ENCODE measurements around the gene RNF130. TPM values are rescaled to one million over a fixed set of nuclear protein-coding genes. Genes with fewer than 3 reads are reported as not detected.

RNF130 gene
- total RNA-seq, 1 donor from 2014 or later, result 5.5 TPM

DNA sequence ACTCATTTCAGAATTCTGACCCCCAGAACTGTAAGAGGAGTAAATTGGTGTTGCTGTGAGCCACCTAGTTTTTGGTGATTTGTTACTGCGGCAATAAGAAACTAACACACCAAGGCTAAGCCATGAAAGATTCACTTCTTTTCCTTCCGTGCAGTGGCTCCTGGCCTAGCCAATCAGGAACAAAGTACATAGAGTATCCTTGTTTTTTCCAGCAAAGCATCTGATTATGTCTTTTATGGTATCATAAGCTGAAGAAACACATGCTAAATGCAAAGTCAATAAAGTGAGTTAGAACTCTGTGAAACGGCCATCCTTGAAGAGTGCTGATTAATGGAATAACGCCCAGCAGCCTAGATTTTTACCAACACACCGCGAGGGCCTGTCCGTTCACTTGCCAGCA is 11.4 kb downstream of the RNF130 start:
- intact Hi-C loops (cut with micrococcal nuclease), result no loop called here

DNA sequence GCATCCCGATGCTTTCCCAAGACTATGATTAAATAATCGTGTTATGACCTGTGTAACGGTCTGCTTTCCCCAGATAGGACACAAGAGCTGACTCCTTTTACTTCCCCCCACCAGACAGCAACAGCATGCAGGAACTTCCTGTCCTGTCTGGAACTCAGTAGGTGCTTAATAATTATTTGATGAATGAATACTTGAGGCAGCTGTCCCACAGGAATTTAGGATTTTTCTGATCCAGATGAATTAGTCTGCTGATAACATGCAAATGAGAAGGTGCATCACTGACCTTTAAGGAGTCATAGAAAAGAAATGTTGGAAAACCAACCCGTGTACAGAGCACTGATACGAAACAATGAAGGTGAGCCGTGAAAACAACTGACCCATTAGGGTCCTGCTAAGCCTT is 12.2 kb downstream of the RNF130 start:
- intact Hi-C loops (cut with micrococcal nuclease), result no loop called here

DNA sequence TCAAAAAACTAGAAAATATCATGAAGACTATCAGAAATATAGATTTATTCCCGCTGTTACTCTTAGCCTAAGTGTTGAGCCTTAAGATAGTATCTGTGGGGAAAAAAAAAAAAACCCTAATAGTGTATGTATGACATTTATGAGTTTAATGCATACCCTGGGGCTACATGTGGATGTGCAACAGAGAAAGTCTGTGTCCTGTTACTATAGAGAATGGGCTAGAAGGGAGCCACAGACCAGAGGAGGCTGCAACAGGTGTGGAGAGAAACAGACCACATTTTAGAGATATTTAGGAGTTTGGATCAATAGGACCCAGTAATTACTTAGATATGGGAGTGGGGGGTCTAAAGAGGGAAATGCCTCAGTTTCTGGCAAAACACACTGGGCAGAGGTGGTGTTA is 15.4 kb downstream of the RNF130 start:
- intact Hi-C loops (cut with micrococcal nuclease), result no loop called here

DNA sequence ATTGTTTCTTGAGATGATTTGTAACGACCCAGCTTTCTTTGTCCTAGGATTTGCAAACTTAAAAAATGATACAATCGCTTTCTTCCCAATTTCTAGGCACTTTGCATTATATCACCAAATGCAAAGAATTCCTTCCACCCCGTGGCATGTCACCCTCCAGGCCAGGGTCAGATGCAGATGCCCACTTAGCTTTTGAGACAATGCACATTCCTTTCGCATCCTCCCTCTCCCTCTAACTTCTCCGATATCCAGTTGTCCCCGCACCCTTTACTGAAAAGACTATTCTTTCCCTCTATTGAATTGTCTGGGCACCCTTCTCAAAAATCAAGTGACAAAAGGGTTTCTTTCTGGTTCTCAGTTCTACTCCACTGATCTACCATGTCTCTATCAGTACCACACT is 17.3 kb downstream of the RNF130 start:
- intact Hi-C loops (cut with micrococcal nuclease), result no loop called here

DNA sequence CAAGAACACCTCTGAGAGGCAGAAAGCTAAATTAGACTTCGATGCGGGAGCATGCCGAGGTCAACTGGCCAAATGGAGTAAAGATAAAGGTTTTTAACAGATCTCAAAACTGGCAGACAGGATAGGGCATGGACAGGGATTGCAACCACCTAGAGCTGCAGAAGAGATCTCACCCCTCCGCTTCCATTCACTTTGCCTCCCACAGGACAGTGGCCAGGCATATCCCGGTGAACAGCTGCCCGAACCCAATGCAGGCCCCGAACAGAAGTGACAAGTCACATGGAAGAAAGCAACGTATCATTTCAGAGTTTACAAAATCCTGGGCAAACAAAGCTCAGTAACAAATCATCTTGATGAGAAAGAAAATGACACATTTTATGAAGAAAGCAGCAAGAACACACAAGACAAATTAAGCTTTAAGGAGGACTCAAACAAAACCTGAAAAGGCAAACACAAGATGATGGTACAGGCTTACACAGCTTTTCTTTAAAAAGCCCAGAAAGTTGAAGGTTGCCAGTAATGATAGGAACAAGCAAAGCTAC is 18.4 kb downstream of the RNF130 start:
- intact Hi-C loops (cut with micrococcal nuclease), result no loop called here

DNA sequence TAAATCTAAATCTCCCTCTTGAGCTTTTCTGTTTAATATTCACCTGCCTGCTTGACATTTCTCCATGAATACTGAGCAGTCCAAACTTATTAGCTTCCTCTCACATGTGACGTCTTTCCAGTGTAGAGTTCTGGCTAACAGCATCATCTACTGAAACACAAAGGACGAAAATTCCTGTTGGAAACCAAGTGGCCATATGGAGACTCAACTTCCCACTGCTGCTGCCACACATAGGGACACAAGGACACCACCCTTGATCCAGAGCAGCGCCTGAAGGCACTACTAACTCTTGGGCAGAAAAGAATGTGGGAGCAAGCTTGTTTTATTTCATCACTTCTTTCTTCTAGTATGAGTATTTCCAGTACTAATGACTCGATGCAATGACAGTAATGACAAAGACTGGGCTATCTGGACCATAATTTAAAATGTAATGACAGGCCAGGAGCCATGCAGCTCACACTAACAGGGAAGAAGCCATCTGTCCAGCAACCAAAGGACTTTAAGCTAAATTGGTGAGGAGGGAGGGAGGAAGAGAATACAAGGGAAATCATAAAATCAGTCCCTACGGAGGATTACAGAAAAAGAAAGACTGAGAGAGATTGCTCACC is 19.2 kb downstream of the RNF130 start:
- intact Hi-C loops (cut with micrococcal nuclease), result no loop called here

DNA sequence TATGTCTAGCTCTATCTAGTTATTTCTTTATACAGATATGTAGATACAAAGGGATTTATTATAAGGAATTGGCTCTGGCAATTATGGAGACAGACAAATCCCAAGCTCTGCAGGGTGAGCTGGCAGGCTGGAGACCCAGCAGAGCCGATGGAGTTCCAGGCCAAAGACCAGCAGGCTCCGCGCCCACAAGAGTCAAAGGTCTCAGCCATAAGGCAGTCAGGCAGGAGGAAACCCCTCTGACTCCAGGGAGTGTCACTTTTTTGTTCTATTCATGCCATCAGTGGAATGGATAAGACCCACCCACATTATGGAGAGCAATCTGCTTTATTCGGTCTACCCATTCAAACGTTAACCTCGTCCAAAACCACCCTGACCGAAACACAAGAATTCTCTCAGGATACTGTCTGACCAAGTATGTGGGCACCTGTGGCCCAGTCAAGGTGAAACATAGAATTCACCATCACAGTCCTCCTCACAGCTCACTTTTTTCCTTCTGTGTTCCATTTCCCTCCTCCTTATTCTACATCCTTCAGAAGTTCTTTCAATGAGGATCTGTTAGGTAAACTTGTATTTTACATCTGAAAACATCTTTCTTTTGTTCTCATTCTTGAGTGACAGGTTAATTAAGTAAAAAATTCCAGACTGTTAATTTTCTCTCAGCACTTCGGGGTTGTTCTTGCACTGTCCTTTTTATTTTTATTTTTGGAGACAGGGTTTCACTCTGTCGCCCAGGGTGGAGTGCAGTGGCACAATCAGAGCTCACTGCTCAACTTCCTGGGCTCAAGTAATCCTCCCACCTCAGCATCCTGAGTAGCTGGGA is 21.2 kb downstream of the RNF130 start:
- intact Hi-C loops (cut with micrococcal nuclease), result no loop called here

DNA sequence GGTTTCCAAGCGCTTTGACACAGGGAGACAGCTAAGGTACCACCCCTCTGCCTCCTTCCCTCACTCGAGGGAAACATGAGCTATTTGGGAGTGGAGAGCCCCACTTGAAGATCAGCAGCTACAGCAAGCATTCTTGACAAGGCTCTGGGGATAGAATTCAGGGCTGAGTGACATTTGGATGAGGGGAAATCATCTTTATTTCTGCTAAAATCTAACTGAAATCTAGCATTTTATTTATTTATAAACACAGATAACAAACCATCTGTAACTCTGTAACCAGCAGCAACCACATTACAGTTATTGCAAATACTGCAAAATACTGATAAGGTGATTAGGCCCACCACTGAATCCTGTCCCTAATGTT is 22.4 kb downstream of the RNF130 start:
- intact Hi-C loops (cut with micrococcal nuclease), result no loop called here

DNA sequence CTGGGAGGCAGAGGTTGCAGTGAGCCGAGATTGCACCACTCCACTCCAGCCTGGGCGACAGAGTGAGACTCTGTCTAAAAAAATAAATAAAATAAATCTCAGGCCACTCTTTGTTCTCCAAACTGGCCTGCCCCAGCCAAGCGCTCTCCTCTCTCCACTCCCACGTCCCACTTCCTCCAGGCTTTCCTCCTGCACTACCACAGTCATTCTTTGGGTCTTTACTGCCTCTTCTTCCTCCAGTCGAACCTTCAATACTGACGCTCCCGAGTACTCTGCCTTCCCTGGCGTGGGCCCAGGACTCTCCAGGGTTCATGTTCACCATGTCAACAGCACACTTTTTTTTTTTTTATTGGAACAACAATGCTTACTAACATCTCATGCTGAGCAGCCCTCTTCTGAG is 23.9 kb downstream of the RNF130 start:
- intact Hi-C loops (cut with micrococcal nuclease), result no loop called here

DNA sequence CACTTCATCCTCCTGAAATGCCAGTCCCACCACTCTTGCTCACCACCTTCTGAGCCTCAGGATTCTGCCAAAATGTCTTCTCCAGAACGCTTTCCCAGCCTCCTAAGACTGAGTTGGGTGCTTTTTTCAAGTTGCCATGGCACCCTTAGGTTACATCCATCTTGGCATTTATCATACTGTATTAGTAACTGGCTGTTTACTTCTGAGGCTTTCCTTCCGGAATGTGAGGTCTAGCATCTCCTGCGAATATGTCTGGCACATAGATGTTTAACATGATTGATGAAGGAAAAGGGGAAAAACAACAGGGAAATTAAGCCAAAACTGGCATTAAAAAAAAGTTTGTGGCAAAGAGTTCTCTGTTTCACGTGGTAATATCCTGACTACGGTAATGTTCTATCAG is 24.9 kb downstream of the RNF130 start:
- intact Hi-C loops (cut with micrococcal nuclease), result no loop called here

DNA sequence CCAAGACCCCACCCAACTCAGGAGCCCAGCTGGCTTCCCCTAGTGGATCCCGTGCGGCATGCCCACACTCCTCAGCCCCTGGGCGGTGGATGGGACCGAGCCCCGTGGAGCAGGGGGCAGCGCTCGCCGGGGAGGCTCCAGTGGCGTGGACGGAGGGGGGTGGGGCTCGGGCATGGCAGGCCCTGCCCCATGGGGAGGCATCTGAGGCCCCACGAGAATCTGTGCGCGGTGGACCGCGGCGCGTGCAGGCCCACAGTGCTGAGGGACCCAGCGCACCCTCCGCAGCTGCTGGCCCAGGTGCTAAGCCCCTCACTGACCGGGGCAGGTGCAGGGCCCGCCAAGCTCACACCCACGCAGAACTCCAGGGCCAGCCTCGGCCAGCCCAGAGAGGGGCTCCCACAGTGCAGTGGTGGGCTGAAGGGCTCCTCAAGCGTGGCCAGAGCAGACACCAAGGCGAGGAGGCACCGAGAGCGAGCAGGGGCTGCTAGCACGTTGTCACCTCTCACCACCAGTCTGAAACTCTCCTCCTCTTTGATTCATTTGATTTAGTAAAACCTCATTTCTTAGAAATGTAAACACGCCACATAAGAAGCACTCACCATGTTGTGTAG is 25.6 kb downstream of the RNF130 start:
- intact Hi-C loops (cut with micrococcal nuclease), result no loop called here

DNA sequence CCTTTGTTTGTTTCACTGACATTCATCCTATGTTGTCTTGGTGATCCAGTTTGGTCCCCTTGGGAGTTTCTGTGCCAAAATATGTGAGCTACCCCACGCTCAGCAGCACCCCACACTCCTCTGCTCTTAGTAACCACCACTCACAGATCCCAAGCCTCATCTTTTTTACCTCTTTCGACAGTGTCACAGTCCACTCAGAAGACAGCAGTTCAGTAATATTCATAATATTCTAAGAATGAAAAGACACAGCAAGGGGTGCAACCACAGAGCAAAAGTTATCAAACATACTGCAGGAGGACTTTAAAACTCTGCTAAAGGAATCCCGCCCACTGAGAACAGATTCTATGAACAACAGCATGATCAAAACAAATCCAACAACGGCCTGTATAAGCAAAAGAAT is 28.2 kb downstream of the RNF130 start:
- intact Hi-C loops (cut with micrococcal nuclease), result no loop called here

DNA sequence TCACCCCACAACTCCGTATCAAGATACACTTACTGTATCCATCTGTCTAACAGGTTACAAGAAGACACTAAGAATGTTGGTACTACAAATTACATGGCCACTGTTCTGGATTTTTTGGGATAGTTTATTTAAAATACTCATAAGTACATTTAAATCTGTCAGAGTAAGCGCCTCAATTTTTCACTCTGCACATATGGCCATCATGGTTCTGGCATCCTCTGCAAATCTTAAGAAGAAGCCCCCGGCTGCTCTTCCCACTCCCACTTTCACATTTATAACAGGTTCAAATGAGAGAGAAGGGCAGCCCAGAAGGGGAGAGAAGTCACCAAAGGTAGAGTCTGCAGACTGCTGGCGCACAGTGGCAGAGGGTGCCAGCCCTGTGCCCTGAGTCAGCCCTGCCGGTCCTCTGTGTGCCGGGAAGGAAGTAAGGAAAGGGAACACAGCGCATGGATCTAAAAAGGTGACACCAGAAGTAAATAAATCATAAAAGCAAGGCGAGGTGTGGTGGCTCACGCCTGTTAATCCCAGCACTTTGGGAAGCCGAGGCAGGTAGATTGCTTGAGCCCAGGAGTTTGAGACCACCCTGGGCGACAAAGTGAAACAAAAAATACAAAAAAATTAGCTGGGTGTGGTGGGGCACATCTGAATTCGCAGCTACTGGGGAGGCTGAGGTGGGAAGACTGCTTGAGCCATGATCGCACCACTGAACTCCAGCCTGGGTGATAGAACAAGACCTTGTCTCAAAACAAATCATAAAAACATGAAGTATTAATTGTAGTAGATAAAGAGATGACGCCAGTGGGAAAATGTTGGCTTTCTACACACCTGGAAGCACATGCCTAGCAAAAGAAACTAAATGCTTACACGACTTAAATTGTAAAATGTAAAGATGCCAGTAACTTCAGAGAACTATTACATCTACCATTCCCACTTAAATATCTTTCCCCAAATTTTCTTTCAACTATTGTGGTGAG is 30.0 kb downstream of the RNF130 start:
- intact Hi-C loops (cut with micrococcal nuclease), result no loop called here

DNA sequence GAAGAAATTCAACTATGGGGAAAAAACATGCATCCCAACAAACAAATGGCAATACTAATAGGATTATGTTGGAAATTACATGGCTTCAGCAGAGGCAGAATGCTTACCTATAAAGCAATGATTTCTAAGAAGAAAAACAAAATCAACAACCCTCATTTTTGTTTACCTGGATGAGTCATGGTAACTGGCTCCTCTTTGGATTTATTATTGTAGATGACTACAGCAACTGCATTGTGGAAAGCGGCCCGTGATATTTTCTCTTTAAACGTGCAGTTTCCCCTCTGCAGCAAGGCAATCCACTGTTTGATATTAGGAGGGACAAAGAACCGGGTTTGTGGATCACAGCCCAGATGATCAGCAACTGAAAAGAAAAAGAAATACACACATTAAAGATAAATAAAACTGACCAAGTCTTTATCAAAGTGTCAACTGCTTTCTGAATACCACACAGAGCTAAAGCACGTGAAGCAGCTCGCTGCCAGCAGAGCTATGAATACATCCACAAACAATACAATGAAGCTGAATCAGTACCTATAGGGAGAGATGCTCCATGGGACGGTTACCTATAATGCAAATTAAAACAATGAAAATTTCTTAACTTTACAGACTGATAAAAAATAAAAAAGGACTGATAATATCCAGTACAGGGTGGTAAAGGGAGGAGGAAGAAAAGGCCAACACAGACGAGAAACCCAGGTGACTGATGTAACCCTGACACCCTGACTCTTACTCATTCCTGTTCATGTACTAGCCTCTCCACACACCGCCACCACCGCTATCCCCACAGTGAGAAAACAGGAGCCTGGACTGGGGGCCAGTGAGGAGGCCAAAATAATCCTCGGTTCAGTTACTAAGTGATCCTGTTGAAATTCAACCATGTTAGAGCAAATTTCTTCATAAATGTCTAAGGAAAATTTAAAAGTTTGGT is 31.0 kb downstream of the RNF130 start:
- intact Hi-C loops (cut with micrococcal nuclease), result no loop called here

DNA sequence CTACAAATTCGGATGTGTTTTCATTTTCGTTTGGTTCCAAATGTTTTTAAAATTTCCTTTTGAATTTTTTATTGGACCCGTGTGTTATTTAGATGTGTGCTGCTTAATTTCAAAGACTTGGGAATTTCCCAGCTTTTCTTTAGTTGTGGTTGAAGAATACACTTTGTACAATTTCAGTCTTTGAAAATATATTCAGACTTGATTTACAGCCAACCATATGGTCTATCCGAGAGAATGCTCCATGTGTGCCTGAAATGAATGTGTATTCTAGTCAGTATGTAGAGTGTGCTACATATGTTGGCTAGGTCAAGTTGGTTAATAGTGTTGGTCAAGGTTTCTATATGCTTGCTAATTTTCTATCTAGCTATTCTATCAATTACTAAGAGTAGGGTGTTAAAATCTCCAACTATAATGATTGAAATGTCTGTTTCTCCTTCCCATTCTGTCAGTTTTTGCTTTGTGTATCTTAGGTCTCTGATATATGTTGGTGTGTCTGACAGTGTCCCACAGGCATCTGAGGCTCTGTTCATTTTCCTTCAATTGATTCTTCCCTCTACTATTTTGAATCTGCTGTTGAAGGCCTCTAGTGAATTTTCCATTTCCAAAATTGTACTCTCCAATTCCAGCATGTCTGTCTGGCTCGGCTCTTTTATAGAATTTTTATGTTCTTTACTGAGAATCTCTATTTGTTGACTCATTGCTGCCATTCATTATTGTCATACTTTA is 36.2 kb downstream of the RNF130 start:
- intact Hi-C loops (cut with micrococcal nuclease), result no loop called here

DNA sequence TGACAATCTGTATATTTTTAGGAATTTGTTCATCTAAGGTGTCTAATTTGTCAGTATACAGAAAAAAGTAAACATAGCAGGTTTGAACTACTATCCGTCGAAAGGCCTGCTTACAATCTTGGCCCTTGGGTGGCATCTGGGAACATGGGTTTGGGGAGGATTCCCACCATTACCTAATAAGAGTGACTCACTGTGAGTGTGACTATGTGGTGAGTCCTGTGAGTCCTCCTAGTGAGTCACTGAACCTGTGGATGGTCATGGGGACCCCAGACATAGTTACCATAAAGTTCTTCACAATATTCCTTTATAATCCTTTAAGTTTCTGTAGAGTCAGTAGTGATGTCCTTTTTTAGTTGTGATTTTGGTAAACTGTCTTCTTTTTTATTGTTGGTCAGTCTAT is 37.0 kb downstream of the RNF130 start:
- intact Hi-C loops (cut with micrococcal nuclease), result no loop called here

DNA sequence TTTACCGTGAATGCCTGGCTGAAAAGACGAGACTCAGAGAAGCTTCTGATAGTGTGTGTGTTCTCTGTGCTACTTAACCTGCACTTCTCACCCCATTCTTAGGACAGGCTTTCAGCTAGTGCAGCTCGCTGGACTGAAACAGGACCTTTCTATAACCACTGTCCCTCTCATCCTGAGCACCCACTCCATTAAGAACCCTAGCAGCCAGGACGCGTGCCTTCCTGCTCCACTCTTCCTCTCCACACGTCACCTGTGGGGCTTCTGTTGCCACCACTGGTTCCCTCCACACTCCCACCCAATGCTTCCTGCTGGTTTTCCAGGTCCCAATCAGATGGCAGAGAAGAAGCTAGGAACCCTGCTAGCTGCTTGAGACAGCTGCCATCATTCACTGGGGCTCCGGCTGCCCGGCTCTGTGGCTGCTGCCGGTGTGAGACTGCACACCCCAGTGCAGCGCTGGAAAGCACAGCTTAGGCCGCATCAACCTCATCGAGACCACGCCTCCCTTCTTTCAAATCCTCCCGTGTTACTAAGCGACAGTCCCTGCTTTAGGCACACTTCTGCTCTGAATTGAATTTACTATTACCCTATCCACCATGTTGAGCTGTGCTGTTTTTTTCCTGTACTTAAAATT is 44.0 kb downstream of the RNF130 start:
- intact Hi-C loops (cut with micrococcal nuclease), result no loop called here

DNA sequence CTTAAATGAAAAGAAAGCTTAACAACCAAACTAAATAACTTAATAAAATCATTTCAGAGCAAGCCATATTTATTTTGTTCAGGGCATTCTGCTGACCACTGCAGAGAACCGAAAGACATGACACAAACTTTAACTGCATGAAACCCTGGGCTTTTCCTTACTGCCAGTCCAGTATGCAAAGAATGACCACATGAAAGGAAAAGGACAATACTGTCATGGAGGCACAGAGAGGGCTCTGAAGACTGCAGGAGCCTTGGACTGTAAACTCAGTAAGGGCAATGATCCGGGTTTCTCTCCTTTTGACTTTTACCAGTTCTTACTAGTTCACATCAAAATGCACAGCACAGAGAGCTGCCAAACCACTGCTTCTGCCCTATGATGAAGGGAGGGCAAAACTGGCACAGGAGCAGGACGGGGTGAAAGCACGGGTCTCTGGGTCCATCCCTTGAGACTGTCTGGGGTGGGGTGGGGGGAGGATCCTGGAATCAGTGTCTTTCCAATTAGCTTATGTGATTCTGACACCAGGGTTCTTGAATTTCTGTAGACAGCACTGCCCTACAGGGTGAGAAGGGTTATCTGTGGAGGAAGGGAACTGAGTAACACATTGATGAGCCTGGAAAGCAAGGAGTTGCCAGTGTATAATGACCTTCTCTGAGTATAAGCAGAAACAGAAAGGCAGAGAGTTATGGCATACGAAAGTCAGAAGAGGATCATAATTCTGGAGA is 44.7 kb downstream of the RNF130 start:
- intact Hi-C loops (cut with micrococcal nuclease), result no loop called here

All from T-helper 2 cell treated with Interferon-gamma antibody and Interleukin-4, amounts not matched to agents 100 ng/mL and 5 ng/mL, for 36 hours (primary cell).